HG02759 (cell line): ENCODE data around the gene NKX2-8.

Source experiments
- ATAC-seq: cut with Tn5 transposase; IDR thresholded peaks from one replicate; pipeline ENCODE4 v1.9.1; 2021; ENCODE audit warnings: mild to moderate bottlenecking, moderate library complexity; ENCODE audit not compliant: unreplicated experiment

The NKX2-8 gene

DNA sequence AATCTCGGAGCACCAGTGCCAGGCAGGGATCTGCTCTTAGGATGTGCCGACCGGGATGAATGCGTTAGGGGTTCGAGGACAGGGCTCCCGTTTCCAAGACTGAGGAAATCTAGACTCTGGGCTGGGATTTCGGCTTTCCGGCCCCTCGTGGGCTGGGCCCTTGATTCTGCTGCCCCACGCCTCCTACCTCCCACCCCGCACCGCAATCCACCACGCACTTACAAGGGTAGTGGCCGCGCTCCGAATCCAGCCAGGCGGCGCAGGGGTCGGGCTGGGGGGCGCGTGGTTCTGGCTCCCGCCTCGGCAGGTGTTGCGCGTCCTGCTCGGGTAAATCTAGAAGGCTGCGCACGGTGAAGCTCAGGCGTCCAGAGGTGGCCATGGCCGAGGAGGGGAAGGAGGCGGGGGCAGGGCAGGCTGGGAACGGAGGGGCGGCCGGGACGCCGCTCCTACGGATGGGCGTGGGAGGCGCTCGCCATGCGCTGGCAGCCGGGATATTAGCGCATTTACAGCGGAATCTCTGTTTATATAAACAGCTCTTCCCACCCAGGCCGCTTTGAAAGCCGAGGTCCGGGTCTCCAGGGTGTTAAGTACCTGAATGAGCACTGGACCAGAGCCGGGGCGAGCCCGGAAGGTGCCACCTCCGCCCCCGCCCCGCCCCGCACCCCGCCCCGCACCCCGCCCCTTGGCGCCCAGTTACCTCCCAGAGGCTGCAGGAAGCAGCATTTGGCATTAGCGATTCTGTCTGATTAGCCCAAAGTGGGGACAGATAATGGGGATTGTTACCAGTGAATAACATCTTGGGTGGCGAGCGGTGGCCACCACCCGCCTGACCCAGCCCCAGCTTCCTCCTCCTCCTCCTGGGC, at the start of gene NKX2-8:
Gene NKX2-8, minus strand, starts transcription at position 604 of the 863 bp plus-strand sequence. Its CDS starts 225 bp downstream, at position 379.
- ATAC-seq, result no peak

DNA sequence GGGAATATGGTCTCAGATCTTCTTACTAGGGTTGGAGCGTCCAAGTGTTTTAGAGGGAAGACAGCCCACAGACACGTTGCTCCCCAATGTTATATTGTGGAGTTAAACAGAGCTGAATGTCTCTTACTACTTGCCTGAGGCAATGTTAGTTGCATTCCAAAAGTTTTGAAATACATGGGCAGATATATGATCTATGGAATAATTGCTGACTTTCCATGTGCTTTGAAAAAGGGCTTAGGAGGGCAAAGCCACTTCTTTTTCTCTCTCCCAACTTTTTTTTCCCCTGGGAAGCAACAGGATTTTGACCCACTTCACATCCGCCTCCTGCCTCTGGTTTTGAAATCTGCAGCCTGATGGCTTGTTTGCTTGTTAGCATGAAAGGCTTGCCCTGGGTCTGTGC, 45.6 kb upstream of the NKX2-8 start:
- ATAC-seq, result no peak

DNA sequence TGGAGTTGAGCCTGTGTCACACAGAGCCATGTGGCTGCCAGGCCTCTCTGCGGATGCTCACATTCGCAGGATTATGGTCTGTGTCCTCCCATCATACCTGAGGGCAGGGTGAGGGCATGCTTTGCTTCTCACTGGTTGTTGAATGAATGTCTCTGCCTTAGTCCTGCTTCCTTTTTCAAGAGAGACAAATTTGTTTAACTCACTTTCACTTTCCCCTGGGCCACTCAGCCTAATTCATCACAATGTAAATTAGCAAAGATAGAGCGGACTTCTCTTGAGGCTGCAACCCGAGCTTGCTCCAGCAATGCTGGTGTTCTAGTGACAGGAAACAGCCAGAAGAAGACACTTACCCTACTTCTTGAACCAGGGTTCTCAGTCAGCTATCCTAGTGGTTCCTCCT, 43.7 kb upstream of the NKX2-8 start:
- peak; percentile 49 for ATAC-seq

DNA sequence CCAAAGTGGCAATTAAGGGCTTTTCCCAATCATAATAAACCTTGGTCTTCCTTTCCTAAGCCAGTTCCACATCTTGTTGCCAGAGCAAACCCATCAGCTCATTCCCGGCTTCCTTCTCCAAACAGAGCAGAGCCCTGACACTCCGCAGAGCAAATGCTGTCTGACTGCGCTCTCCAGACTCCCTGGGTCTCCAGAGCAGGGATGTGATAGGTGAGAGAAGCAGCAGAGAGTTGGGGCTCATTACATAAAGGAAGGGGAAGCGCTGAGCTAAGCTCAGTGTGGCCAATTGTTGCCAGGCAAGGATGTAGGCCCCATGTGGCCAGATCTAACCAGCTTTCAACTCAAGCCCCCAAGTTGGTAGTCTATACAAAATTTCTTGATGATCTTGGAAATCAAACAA, 43.0 kb upstream of the NKX2-8 start:
- no peak for ATAC-seq

DNA sequence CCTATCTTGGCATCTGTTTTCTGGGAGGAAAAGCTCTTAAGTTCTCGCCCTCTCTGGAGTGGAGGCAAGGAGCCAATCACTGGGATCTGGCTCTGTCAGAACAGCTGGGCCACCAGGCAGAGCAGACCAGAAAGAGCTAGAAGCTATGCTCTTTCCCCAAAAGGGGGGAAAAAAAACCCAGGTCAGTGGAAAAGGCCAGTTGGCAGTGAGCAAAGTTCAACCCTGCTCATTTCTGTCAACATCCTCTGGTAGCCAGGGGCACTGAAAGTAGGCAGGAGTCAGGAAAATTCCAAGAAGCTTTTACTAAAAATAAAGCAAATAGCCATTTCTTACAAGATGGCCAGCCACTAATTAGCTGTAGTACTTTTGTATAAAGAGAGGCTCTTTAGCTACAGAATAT, 42.6 kb upstream of the NKX2-8 start:
- no peak for ATAC-seq

DNA sequence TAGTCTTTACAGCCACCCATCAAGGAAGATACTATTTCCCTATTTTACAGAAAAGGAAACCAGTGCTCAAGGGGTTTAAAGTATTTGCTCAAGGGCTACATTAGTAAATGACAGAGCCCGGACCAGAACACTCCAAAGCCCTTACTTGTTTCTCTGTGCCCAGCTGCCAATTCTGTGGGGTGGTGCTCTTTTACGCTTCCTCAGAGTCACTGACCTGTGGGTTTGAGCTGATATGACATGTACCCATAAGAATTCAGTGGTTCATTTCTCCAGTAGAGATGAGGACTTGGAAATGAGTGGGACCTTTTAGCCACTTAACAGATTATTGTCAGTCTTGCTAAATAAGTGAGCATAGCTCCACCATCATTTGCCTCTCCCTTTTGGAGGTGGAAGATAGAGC, 37.4 kb upstream of the NKX2-8 start:
- ATAC-seq, result no peak

DNA sequence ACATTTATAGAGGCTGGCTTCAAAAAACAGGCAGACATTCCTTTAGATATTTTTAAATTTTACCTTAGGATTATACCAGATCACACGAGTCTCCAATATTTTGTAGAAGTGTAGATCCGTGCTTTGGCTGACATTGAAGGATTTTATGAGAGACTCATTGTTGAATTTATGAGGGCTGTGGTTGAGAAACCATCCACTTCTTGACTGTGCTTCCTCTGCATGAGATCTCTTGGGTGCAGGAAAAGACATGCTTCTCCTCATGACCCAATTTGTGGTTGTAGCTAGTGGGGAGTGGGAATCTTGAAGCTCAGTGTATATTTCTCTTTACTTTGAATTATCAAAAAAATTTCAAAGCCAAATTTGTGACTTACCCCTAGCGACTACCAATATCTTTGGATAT, 36.7 kb upstream of the NKX2-8 start:
- ATAC-seq, result no peak

GRCh38 chr14:36618641-36619040, 36.2 kb upstream of the NKX2-8 start:
- ATAC-seq, result no peak

- ATAC-seq, result no peak
Observed at GRCh38 chr14:36617824-36618223, 35.4 kb upstream of the NKX2-8 start.

GRCh38 chr14:36605506-36605857, 23.1 kb upstream of the NKX2-8 start:
- ATAC-seq, result no peak

GRCh38 chr14:36604757-36605505, 22.5 kb upstream of the NKX2-8 start:
- ATAC-seq, result peak; percentile 94

GRCh38 chr14:36600431-36600830, 18.0 kb upstream of the NKX2-8 start:
- no peak for ATAC-seq

DNA sequence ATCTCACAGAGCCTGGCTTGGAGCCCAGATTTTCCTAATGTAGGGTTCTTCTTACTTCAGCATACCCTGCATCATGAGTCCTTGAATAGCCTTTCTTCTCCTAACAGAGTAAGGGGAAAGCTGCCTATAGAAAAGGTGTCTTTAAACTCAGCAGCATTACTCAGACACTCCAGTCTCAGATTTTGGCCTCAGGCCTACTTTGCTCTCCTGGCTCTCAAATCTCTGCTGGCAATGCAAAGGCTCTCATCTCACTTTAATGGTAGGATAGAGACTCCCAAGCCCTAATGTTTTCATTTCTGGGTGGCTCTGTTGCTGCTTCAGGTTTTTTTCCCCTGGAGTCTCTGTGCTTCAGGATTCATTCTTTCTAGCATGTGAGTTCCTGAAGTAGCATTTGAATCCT, 9.1 kb upstream of the NKX2-8 start:
- ATAC-seq, result no peak

DNA sequence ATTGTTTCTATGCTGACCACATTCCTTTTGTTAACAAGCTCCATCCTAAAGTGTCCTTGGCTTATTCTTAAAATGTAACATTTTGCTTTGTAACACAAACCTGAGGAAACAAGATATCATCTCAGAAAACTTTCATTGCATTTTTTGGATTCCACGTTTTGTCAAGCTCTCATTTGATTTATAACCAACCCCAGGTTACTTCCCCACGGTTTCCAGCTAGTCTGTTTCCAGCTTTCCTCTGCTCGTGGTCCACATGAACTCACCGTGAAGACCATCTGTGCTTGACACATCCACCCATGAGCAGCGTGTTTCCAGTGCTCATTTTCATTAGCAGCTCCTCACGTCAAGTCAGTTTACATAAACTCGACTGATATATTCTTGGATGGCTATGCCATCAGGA, 6.4 kb upstream of the NKX2-8 start:
- no peak for ATAC-seq

- ATAC-seq, result no peak
Observed at GRCh38 chr14:36588119-36588518, 5.7 kb upstream of the NKX2-8 start.

GRCh38 chr14:36585100-36585499, 2.7 kb upstream of the NKX2-8 start:
- no peak for ATAC-seq

GRCh38 chr14:36583893-36584811, 1.7 kb upstream of the NKX2-8 start:
- ATAC-seq, result no peak

DNA sequence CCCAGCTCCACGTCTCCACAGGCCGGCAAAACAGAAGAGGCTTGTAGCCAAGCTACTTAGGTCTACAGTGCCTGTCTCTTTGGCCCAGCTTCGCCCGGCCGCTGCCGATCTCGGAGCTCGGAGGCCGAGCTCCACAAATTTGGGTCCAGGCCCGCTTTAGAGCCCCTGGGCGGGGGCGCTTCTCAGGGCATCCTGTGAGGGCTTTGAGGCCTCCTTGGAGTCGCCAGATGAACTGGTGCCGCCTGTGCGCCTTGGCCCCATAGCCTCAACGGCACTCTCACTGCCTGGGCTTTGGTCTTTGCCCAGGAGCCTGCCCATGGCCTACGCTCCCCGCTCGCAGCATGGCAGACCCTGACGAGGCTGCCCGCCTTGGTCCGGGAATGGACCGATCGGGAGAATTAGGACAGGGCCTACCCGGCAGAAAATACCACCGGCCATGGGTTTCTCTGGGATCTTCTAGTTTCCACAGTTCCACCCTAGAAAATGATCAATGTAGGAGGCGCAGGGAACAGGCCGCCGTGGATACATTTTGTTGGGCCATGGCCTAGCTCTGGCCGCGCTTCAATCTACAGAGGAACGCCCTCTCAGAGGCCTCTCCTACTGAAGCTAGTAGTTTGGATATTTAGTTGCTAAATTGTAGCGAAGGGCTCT, 953 bp upstream of the NKX2-8 start:
- no peak for ATAC-seq

- no peak for ATAC-seq
Observed at GRCh38 chr14:36582874-36583241, 444 bp upstream of the NKX2-8 start.

DNA sequence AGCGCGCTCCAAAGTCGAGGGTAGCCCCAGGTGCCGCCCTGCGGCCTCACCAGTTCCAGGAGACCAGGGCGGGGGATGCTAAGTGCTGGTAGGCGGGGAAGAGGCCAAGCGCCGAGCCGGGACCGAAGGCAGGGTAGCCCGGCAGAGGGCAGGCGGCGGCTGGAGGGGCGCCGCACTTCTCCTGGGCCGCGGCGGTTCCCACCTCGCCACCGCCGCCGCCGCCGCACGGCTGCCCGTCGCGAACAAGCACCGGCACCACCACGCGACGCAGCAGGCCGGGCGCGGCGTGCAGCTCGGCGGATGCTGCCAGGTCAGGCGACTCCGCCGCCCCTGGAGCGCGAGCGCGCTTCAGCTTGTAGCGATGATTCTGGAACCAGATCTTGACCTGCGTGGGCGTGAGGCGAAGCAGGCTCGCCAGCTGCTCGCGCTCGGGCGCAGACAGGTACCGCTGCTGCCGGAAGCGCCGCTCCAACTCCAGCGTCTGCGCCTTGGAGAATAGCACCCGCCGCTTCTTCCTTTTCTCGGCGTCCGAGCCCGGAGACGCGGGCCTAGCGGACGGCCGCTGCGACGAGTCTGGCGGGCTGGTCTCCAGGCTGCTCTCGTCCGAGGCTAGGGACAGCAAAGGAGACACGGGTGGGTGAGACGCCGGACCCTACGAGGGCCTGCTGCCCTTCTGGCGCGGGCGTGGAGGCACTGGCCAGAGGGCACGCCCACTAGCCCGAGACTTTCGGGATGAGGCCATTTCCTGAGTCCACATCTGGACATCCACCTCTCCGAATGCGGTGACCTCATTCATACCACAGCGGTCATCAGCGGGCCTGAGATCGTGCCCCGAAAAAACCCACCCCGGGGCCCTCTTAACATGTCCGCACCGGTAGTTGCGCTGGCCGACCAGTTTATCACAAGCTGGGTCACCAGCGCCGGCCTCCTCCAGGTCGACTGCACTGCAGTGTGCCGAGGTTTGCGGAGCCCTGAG, 1.3 kb downstream of the NKX2-8 start:
- ATAC-seq, result no peak
